K562 (cell line): ENCODE measurements around the gene PHLDA3. TPM values are rescaled to one million over a fixed set of nuclear protein-coding genes. Genes with fewer than 3 reads are reported as not detected.
A peak's percentile ranks its signal among the peaks of the same experiment; 100 is the strongest.

Experiments used
- ATAC-seq: fragments of 200-7000 bp; cut with Tn5 transposase; 3 replicates; pipeline ENCODE4 v1.9.1; 2020; ENCODE audit warnings: moderate library complexity
- BruUV-seq: library from RNA; stranded (reverse); fragments of 400-500 nt; replicated peaks from 2 replicates; lab custom pipeline; 2021; lab: Mats Ljungman, UMichigan
- CTCF ChIA-PET: fragments of 300-600 bp; formaldehyde crosslinking; extraction: SDS; loops from one replicate; lab custom pipeline; 2021; ENCODE audit warnings: low intra/inter-chr PET ratio; lab: Yijun Ruan, JAX
- POLR2A ChIA-PET: fragments of 300-600, 350-650 bp; sonication (Branson Sonifier 250); formaldehyde crosslinking; extraction: SDS; loops from one replicate; lab custom pipeline; 2021; ENCODE audit warnings: antibody characterized with exemption, inconsistent platforms; lab: Yijun Ruan, JAX
- DNase-seq, 4 experiments: peaks; one replicate each; pipeline versions ENCODE4 v3.0.0 to v3.0.0-alpha.2; 2011 to 2018; ENCODE audit warnings: low spot score in 3 of 4, mixed read lengths in 3 of 4; ENCODE audit errors: extremely low read depth in 1 of 4
- FAIRE-seq: peaks from 2 replicates; lab custom pipeline; 2011; peaks lifted over from hg19 to GRCh38; lab: Jason Lieb, UNC
- H2AFZ ChIP-seq: 2 replicates; pipeline ENCODE4 v1.6.0; 2011; ENCODE audit warnings: low read depth, low read length, control low read depth, inconsistent platforms
- H3K27ac ChIP-seq: fragments of 200-600 bp; 3 replicates; pipeline ENCODE4 v1.8.0; 2011; ENCODE audit warnings: low read depth, mild to moderate bottlenecking, control low read depth, inconsistent platforms, low read length, moderate library complexity, mixed read lengths; ENCODE audit errors: extremely low read depth
- H3K27me3 ChIP-seq, 2 experiments: fragments of 300-600 bp in 1 of 2; 2 replicates in 1 of 2; 3 replicates in 1 of 2; pipeline versions ENCODE4 v1.6.0 to v1.8.0; 2011; ENCODE audit warnings: inconsistent platforms in 2 of 2, low read length in 2 of 2, mild to moderate bottlenecking in 1 of 2, mixed read lengths in 1 of 2, moderate library complexity in 1 of 2; ENCODE audit not compliant: control insufficient read depth in 2 of 2, insufficient read depth in 2 of 2
- H3K36me3 ChIP-seq: fragments of 300-600 bp; 3 replicates; pipeline ENCODE4 v1.8.0; 2011; ENCODE audit warnings: mild to moderate bottlenecking, low read length, inconsistent platforms; ENCODE audit not compliant: control insufficient read depth, insufficient read depth
- H3K4me1 ChIP-seq, 2 experiments: fragments of 200-600 bp in 1 of 2; replicated peaks in 1 of 2; 2 replicates in 1 of 2; 3 replicates in 1 of 2; pipeline versions ENCODE4 v1.5.1 to v1.8.0; 2011; ENCODE audit warnings: inconsistent platforms in 2 of 2, low read length in 2 of 2, mild to moderate bottlenecking in 1 of 2, mixed read lengths in 1 of 2, moderate library complexity in 1 of 2; ENCODE audit not compliant: control insufficient read depth in 2 of 2, insufficient read depth in 2 of 2
- H3K4me2 ChIP-seq: 2 replicates; pipeline ENCODE4 v1.6.1; 2011; ENCODE audit warnings: low read length, control low read depth, inconsistent platforms, mixed read lengths; ENCODE audit not compliant: insufficient read depth
- H3K4me3 ChIP-seq: fragments of 200-600 bp; sonication (generic), shearing (Covaris generic); 2 replicates; pipeline ENCODE4 v1.5.1; 2016; ENCODE audit warnings: control low read depth, inconsistent platforms
- H3K79me2 ChIP-seq: fragments of 200-600 bp; 3 replicates; pipeline ENCODE4 v1.8.0; 2011; ENCODE audit warnings: low read length, inconsistent platforms; ENCODE audit not compliant: control insufficient read depth, insufficient read depth
- H3K9ac ChIP-seq, 2 experiments: 2 replicates each; pipeline versions ENCODE4 v1.6.0 to v1.6.1; 2011; ENCODE audit warnings: low read depth in 2 of 2, low read length in 2 of 2, control low read depth in 1 of 2, inconsistent platforms in 1 of 2, mild to moderate bottlenecking in 1 of 2, mixed read lengths in 1 of 2; ENCODE audit not compliant: insufficient read depth in 1 of 2
- H3K9me1 ChIP-seq: one replicate; pipeline ENCODE4 v1.6.0; 2011; ENCODE audit warnings: inconsistent platforms, mild to moderate bottlenecking, low read length, moderate library complexity; ENCODE audit not compliant: control insufficient read depth, insufficient read depth
- H3K9me3 ChIP-seq: replicated peaks from 2 replicates; pipeline ENCODE4 v1.5.1; 2011; ENCODE audit warnings: low read depth, low read length, inconsistent platforms; ENCODE audit not compliant: control insufficient read depth, insufficient read depth
- H4K20me1 ChIP-seq: replicated peaks from 2 replicates; pipeline ENCODE4 v1.6.1; 2011; ENCODE audit warnings: low read length, inconsistent platforms, mixed read lengths; ENCODE audit not compliant: control insufficient read depth, insufficient read depth
- FOXK2 ChIP-seq, 2 experiments: fragments of 450-650 bp; IDR thresholded peaks in 1 of 2; conservative IDR thresholded peaks in 1 of 2; 2 replicates each; pipeline ENCODE4 v1.6.1; 2016; ENCODE audit warnings: low read depth in 2 of 2, mild to moderate bottlenecking in 1 of 2
- NCOA2 ChIP-seq, 2 experiments: fragments of 450-650 bp; IDR thresholded peaks; 2 replicates each; pipeline ENCODE4 v1.6.1; 2018; ENCODE audit warnings: mild to moderate bottlenecking in 2 of 2, moderate library complexity in 1 of 2; ENCODE audit not compliant: partially characterized antibody in 2 of 2
- NR2C1 ChIP-seq, 2 experiments: fragments of 450-650 bp; IDR thresholded peaks; 2 replicates each; pipeline ENCODE4 v1.6.1; 2017; ENCODE audit warnings: mild to moderate bottlenecking in 2 of 2, antibody characterized with exemption in 1 of 2, inconsistent platforms in 1 of 2, missing compliant biosample characterization in 1 of 2, missing genetic modification characterization in 1 of 2
- NR2C2 ChIP-seq, 2 experiments: fragments of 200-800 bp in 1 of 2; sonication (Bioruptor generic) in 1 of 2; sonication (generic) in 1 of 2; formaldehyde crosslinking in 1 of 2; IDR thresholded peaks; 2 replicates each; pipeline versions ENCODE4 v1.6.1 to v1.8.0; 2016 to 2022; ENCODE audit warnings: mild to moderate bottlenecking in 1 of 2, missing compliant biosample characterization in 1 of 2, missing genetic modification characterization in 1 of 2, missing genetic modification reagents in 1 of 2
- WGBS: fragments of 100-300 bp; shearing (Covaris generic); methylation state at CpG from one replicate; pipeline ENCODE4 v1.1.6; 2016; ENCODE audit warnings: low coverage, mixed read lengths; ENCODE audit not compliant: insufficient coverage; ENCODE audit errors: missing lambda C conversion rate; 5-methylcytosine and 5-hydroxymethylcytosine counted together
- in situ Hi-C: fragments of 300-500 bp; cut with MboI; formaldehyde crosslinking; loops from 4 replicates; pipeline ENCODE4 v1.15.0; 2018; ENCODE audit warnings: inconsistent platforms, mixed read lengths
- intact Hi-C: fragments of 100-400 bp; cut with micrococcal nuclease; formaldehyde crosslinking; loops from 2 replicates; pipeline ENCODE4 v1.14.2; 2022
- polyA plus RNA-seq, 8 experiments: library from polyadenylated mRNA; depleted of rRNA in 4 of 8; stranded (reverse) in 5 of 8; unstranded in 3 of 8; fragments of >200 nt; fragmentation: Nextera tagmentation in 2 of 8; fragmentation: Illumina TruSeq in 1 of 8; extraction: Ambion mirVana in 2 of 8; extraction: Trizol in 1 of 8; gene quantifications; 2 replicates each; pipeline versions ENCODE4 v1.2.1 to v1.2.3, GENCODE V29; 2011 to 2014; ENCODE audit warnings: inconsistent platforms in 1 of 8, missing spikeins in 1 of 8
- total RNA-seq, 7 experiments: library from RNA; depleted of rRNA in 6 of 7; stranded (reverse); fragments of >200 nt in 6 of 7; fragmentation: Illumina TruSeq in 2 of 7; extraction: Trizol in 2 of 7; gene quantifications; 2 replicates each; pipeline versions ENCODE4 v1.2.1 to v1.2.3, GENCODE V29; 2011 to 2021; ENCODE audit warnings: low replicate concordance in 1 of 7
- TF ChIP-seq, protein P1 (sequence below): sonication (generic); formaldehyde crosslinking; IDR thresholded peaks from 2 replicates; pipeline ENCODE4 v1.8.0; 2022; ENCODE audit warnings: missing genetic modification reagents, mild to moderate bottlenecking, borderline replicate concordance
- TF ChIP-seq, protein P2 (sequence below): fragments of 250-450 bp; sonication (Bioruptor Pico); IDR thresholded peaks from 2 replicates; pipeline ENCODE4 v1.8.0; 2021; ENCODE audit warnings: moderate library complexity, mild to moderate bottlenecking, inconsistent platforms

Gene PHLDA3
- total and polyA plus RNA-seq, 9 of the 15 experiments (the other 6 are each of a cell fraction or from before 2014, with no cell fraction given): 0.11 to 0.27 TPM; not detected in 7

DNA sequence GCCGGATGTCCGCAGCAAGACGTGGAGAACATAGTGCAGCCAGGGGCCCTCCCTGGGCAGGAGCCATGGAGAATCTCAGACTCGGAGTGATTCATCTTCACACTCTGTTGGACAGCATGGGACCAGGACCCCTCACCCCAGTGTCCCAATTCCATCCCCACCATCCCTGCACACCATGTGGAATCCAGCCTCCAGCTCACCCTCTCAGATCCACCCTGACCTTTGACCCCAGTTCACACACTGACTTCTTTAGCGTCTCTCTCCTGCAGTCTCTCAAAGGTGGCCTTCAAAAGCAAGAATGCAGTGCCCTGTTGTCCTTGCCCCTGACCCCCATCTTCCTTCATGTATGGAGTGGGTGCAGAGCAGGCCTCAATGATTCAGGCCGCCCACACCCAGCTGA is 45.3 kb downstream of the PHLDA3 start:
- ATAC-seq: no peak
- Histone ChIP-seq H3K4me1 (no peaks in the 10 kb centered on the region), H3K4me3 (no peak overlapping the region), H3K4me2 (no peak overlapping the region), H4K20me1 (peaks cover 5% of the 10 kb centered on the region; the same call in 1 of the 2 replicates), H3K79me2 (no peaks in the 10 kb centered on the region), H3K9me3 (no peaks in the 10 kb centered on the region), H3K27ac (no peak overlapping the region), H3K36me3 (no peaks in the 10 kb centered on the region), H2AFZ (no peak overlapping the region), H3K9me1 (peaks cover 10% of the 10 kb centered on the region), H3K27me3 (peaks cover 33 to 60% of the 10 kb centered on the region in 2 experiments; a peak in 4 of 5 replicates), H3K9ac (no peak overlapping the region)
- FAIRE-seq: no peak
- DNase-seq: no peak
- ChIA-PET POLR2A (no interaction called here), CTCF (no interaction called here)
- BruUV-seq: no TSS peak
- in situ Hi-C loops (no loop called here), intact Hi-C loops (no loop called here)
- WGBS: 43% methylated on average over 6 of the region's 6 CpGs
- TF ChIP-seq NR2C1 (IDR thresholded peaks at IDR 0.05): peak; percentile 58
- TF ChIP-seq NR2C1 (tag; IDR thresholded peaks at IDR 0.05): peak; percentile 55
- TF ChIP-seq NCOA2 (IDR thresholded peaks at IDR 0.05; ENCODE audit: partially characterized antibody in 2 of 2): no peak
- peak; percentile 77; the same call in 1 of the 2 replicates for TF ChIP-seq NR2C2 (CRISPR knock-in tag; IDR thresholded peaks at IDR 0.05)
- peak; percentile 48; the same call in 1 of the 2 replicates for TF ChIP-seq NR2C2 (tag; IDR thresholded peaks at IDR 0.05)
- TF ChIP-seq, all 486 proteins: peak for 2

DNA sequence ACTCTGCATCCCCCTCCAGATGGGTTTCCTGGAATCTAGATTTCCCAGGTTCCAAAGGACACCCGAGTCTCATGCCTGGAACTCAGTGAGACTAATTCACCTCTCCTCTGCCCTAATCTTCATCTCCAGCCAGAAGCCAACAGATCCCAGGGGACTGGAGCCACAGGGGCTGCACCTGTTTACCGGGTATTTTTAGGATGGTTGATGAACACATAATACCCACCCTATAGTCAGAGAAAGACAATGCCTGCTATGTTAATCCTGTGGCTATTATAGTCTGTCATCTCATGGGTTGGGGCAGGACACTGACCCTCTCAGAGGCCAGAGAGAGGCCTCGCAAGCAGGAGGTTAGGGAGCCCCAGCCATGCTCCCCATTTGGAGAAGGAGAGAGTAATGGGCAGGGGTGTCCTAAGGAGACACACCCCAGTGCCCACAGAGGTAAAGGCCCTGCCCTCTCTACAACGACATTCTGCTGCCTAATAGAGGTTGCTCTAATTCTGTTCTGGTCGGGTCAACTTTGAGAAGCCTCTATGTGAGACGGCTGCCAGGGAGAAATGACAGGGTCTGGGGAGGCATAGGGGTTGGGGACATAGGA is 46.5 kb downstream of the PHLDA3 start:
- no peak overlapping the region for H3K9ac ChIP-seq
- CTCF ChIA-PET: no interaction called here
- no peaks in the 10 kb centered on the region for H3K9me3 ChIP-seq
- H3K36me3 ChIP-seq: no peaks in the 10 kb centered on the region
- no peak overlapping the region for H3K4me2 ChIP-seq
- 2% methylated on average over 6 of the region's 6 CpGs for WGBS
- FAIRE-seq: no peak
- no peak overlapping the region for H3K27ac ChIP-seq
- intact Hi-C loops (no loop called here), in situ Hi-C loops (no loop called here)
- no peaks in the 10 kb centered on the region for H3K4me1 ChIP-seq
- H3K9me1 ChIP-seq: peaks cover 10% of the 10 kb centered on the region
- H3K79me2 ChIP-seq: no peaks in the 10 kb centered on the region
- H3K4me3 ChIP-seq: no peak overlapping the region
- no peak overlapping the region for H2AFZ ChIP-seq
- BruUV-seq: no TSS peak
- peaks cover 5% of the 10 kb centered on the region; the same call in 1 of the 2 replicates for H4K20me1 ChIP-seq
- DNase-seq: no peak
- POLR2A ChIA-PET: no interaction called here
- ATAC-seq: no peak
- peaks cover 30 to 60% of the 10 kb centered on the region in 2 experiments; a peak in 4 of 5 replicates for H3K27me3 ChIP-seq
- TF ChIP-seq, protein P1, sequence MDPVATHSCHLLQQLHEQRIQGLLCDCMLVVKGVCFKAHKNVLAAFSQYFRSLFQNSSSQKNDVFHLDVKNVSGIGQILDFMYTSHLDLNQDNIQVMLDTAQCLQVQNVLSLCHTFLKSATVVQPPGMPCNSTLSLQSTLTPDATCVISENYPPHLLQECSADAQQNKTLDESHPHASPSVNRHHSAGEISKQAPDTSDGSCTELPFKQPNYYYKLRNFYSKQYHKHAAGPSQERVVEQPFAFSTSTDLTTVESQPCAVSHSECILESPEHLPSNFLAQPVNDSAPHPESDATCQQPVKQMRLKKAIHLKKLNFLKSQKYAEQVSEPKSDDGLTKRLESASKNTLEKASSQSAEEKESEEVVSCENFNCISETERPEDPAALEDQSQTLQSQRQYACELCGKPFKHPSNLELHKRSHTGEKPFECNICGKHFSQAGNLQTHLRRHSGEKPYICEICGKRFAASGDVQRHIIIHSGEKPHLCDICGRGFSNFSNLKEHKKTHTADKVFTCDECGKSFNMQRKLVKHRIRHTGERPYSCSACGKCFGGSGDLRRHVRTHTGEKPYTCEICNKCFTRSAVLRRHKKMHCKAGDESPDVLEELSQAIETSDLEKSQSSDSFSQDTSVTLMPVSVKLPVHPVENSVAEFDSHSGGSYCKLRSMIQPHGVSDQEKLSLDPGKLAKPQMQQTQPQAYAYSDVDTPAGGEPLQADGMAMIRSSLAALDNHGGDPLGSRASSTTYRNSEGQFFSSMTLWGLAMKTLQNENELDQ (CRISPR knock-in tag): no peak
- TF ChIP-seq, protein P2, sequence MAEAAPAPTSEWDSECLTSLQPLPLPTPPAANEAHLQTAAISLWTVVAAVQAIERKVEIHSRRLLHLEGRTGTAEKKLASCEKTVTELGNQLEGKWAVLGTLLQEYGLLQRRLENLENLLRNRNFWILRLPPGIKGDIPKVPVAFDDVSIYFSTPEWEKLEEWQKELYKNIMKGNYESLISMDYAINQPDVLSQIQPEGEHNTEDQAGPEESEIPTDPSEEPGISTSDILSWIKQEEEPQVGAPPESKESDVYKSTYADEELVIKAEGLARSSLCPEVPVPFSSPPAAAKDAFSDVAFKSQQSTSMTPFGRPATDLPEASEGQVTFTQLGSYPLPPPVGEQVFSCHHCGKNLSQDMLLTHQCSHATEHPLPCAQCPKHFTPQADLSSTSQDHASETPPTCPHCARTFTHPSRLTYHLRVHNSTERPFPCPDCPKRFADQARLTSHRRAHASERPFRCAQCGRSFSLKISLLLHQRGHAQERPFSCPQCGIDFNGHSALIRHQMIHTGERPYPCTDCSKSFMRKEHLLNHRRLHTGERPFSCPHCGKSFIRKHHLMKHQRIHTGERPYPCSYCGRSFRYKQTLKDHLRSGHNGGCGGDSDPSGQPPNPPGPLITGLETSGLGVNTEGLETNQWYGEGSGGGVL: no peak
- no peak for TF ChIP-seq FOXK2 (conservative IDR thresholded peaks at IDR 0.05 in 1 of 2, IDR thresholded peaks at IDR 0.05 in 1 of 2; ENCODE audit: low read depth in 2 of 2)
